GM21825 (cell line): ENCODE results near the gene RGS9.
"Not testable (repeated sequence)": the region's sequence is repeated elsewhere in the genome, so short reads cannot be mapped to it uniquely, and the experiment has no call there.

ENCODE experiments used
- ATAC-seq: cut with Tn5 transposase; IDR thresholded peaks from one replicate; pipeline ENCODE4 v1.9.1; 2021; ENCODE audit warnings: mild to moderate bottlenecking, moderate library complexity; ENCODE audit not compliant: unreplicated experiment

RGS9 gene

DNA sequence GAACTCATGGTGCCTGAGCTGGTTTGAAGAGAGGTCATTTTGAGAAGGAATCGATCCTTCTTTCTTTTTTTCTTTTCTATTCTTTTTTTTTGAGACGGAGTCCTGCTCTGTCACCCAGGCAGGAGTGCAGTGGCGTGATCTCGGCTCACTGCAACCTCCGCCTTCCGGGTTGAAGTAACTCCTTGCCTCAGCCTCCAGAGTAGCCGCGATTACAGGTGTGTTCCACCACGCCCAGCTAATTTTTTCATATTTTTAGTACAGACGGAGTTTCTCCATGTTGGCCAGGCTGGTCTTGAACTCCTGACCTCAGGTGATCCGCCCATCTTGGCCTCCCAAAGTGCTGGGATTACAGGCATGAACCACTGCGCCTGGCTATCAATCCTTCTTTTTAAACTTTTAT lies 43.1 kb downstream of the RGS9 start:
- ATAC-seq: not testable (repeated sequence)

DNA sequence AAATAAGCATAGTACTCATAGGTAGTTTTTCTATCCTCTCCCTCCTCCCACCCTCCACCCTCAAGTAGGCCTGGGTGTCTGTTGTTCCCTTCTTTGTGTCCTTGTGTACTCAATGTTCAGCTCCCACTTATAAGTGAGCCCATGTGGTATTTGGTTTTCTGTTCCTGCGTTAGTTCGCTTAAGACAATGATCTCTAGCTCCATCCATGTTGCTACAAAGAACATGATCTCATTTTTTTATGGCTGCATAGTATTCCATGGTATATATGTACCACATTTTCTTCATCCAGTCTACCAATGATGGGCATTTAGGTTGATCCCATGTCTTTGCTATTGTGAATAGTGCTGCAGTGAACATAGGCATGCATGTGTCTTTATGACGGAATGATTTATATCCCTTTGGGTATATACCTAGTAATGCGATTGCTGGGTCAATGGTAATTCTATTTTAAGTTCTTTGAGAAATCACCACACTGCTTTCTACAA lies 43.6 kb downstream of the RGS9 start:
- not testable (repeated sequence) for ATAC-seq

DNA sequence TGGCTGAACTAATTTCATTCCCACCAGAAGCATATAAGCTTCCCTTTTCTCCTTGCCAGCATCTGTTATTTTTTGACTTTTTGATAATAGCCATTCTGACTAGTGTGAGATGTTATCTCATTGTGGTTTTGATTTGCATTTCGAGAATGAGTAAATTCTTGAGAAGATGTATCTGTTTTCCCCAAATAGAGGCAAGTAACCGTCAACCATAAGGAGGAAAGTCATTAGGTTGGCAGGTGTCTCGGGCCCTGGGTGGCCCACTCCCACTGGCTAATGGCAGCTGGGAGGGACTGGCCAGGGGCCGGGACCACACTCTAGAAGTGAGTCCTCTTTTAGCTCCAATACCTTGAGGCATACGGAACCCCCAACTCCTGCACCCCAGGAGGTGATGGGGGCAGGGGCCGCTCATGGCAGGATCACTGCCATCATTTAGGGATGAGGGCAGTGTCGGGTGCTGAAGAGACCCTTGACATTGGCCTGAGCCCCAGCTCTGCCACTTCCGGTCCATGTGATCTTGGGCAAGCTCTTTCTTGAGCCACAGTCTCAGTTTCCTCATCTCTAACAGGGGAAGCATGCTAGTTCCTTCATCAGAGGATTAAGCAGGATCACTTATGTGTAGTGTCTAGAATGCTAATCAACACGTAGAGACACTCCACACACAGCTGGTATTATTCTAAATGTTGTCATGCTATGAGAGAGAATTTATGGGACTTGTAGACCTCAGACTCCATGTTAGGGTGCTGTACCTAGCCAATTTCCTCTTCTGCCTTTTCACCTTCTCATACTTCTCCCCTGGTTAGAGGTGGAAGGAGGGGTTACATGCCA lies 44.3 kb downstream of the RGS9 start:
- ATAC-seq: peak; percentile 49

DNA sequence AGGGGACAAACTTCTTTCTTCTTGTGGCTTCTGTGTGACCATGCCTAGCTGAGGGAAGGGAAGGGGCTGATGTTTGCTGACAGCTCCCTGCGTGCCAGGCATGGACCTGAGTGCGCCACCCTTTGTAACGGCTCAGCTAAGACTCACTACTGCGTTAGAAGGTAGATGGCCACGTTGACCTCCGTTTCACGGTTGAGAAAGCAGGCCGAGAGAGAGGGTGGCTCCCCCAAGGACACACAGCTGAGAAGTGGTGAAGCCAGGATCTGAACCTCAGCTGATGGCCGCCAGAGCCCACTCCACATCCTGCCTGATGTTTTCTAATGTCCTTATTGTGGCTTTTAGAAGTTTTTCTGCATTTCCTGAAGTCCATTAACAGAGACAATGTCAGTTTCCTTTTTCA lies 45.1 kb downstream of the RGS9 start:
- peak; percentile 42 for ATAC-seq

DNA sequence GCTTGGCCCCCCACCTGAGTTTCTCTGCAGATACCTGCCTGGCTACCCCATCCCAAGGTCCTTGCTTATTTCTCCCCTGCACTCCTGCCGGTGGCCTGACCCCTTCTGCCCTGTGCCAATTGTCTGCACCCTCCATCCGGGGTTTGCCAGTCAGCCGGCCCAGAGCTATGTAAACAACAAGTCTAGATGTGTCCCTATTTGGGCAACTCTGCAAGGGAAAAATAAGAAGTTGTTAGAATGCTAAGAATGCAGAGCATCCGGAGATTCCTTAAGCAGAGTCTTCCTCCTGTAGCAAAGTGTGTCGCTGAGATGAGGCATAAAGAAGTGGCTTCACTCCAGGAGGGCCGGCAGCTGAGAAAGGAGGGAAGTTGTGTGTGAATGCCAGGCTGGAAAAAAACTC lies 46.6 kb downstream of the RGS9 start:
- no peak for ATAC-seq

DNA sequence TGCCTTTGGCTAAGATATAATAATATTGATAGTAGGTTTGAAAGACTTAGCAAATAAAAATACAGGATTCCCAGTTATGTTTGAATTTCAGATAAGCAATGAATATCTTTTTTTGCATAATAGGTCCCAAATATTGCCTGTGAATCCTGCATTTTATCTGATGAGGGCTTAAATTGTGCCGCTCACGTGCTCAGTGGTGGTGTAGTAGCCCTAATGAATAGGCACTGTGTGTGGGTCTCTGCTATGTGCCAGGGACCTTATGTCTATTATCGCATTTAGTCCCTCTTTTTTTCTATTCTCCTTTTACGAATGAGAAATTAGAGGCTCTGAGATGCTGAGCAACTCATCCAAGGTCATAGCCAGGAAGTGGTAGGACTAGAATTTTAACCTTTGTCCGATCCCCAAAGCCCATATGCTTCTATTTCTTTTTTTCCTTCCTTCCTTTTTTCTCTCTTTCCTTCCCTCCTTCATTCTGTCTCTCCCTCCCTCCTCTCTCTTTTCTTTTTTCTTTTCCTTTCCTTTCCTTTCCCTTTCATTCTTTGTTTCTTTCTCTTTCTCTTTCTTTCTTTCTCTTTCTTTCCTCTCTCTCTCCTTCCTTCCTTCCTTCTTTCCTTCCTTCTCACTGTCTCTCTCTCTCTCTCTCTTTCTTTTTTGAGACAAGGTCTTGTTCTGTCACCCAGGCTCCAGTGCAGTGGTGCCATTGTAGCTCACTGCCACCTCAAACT lies 47.2 kb downstream of the RGS9 start:
- no peak for ATAC-seq

DNA sequence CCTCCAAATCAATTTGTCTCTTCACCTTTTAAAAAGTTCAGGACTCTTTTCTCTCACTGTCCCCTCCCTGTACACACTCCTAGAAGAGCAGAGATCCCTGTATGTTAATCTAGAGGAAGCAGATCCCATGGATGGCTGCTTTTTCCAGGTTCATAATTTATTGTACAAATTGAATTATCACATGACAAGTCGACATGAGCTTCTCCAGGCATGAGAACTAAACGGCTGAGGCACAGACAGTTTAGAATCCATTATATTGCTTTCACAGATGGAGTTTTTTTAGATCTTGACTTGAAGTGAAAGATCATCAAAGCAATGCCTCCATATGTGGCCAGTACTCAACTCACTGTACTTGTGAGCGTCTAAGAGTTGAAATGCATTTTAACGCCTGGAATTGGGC lies 47.9 kb downstream of the RGS9 start:
- ATAC-seq: no peak

DNA sequence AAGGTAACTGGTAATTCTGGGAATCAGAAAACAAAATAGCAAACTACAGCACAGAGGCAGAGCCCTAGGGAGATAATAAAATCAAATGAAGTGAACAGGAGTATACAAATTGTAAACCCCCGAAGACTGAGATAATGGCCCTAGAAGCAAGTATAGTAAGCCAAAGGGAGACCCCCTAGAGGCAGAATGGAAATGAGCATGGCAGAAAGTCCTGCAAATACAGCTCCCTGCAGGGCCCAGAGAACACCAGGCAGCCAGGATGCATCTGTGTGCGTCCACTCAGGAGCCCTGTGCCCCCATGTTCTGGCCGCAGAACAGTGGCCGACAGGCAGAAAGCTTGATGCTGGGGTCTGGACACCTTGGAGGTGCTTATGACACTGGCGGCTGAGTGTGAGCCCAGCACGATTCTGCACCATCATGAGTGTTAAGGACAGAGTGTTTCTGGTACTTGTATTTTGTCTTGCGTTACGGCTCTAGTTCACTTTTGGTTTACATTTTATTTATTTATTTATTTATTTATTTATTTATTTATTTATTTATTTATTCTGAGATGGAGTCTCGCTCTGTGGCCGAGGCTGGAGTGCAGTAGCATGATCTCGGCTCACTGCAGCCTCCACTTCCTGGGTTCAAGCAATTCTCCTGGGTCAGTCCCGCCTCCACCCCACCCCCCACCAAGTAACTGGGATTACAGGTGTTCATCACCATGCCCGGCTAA lies 48.7 kb downstream of the RGS9 start:
- no peak for ATAC-seq

DNA sequence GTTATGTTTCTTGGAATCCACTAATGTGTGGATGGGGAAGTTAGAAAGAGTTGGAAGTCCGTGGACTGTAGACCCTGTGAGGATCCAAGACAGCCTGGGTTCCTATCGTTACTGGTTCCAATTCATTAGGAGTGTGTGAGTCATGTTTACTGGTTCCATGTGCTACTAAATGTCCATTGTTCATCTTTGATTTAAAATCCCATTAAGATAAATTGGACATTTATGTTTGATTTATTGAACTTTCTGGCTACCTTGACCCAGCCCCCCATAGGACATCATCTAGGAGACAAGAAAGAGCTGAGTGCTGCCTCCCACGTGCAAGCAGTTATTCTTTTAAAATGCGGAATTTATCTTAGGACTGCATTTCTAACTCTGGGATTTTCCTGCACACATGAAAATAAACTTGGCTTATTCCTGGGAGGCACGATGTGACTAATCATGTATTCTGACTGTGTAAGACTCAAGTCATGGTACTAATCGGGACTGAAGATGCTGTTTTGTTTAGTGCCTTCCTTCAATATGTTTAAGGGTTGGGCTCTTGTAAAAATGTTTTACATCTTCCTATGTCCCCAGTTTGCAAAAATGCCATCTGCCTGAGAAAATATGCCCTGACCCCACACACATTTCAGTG lies 53.4 kb downstream of the RGS9 start:
- ATAC-seq: no peak

DNA sequence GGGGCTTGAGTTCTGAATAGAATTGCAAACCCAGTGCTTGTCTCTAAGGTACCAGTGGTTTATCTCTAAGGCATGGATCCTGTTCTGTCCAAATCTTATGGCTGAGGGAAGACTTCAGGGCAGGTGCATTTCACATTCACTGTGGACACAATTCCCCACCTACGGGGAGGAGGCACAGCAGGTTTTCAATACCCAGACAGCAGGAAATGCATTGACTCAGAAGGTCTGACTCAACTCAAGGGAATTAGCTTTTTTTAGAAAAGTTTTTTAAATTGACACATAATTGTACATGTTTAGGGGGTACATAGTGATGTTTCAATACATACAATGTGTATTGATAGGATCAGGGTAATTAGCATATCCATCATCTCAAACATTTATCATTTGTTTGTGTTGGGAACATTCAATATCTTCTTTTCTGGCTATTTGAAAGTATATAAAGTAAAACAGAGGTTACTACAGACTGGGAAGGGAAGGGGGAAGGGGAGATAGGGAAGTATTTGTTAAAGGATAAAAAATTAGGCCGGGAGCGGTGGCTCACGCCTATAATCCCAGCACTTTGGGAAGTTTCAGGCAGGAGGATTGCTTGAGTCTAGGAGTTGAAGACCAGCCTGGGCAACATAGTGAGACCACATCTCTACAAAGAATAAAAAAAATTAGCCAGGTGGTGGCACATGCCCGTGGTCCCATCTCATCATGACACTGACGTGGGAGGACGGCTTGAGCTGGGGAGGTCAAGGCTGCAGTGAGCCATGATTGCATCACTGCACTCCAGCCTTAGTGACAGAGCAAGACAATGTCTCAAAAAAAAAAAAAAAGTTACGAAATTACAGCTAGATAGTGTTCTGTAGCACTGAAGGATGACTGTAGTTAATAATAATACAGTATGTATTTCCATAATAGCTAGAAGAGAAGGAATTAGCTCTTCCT lies 54.9 kb downstream of the RGS9 start:
- no peak for ATAC-seq

DNA sequence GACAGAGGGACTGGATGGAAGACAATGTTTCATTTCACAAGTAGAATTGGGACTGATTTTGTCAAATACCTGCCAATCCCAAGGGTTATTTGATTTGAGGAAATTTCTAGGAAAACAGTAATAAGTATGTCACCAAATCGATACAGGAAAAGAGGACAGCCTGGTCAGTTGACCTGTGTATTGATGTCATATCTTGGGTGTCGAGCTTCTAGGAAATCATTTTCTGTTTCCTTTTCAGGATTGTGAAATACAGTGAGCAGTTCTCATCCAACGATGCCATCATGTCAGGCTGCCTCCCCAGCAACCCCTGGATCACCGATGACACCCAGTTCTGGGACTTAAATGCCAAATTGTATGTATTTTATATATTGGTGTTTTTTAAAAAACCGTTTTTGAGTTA lies 56.1 kb downstream of the RGS9 start:
- ATAC-seq: no peak

DNA sequence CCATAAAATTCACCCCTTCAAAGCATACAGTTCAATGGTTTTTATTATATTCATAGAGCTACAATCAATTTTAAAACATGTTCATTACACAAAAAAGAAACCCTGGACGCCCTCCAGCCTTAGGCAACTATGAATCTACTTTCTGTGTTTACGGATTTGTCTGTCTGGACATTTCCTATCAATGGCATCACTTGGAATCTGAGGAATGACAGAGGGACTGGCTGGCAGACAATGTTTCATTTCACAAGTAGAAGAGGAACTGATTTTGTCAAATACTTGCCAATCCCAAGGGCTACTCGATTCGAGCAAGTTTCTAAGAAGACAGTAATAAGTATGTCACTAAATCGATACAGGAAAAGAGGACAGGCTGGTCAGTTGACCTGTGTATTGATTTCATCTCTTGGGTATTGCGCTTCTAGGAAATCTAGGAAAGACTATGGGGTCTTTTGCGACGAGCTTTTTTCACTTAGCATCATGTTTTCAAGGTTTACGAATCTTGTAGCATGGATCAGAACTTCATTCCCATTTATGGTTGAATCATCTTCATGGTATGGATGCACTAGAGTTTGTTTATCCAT lies 56.6 kb downstream of the RGS9 start:
- ATAC-seq: no peak

DNA sequence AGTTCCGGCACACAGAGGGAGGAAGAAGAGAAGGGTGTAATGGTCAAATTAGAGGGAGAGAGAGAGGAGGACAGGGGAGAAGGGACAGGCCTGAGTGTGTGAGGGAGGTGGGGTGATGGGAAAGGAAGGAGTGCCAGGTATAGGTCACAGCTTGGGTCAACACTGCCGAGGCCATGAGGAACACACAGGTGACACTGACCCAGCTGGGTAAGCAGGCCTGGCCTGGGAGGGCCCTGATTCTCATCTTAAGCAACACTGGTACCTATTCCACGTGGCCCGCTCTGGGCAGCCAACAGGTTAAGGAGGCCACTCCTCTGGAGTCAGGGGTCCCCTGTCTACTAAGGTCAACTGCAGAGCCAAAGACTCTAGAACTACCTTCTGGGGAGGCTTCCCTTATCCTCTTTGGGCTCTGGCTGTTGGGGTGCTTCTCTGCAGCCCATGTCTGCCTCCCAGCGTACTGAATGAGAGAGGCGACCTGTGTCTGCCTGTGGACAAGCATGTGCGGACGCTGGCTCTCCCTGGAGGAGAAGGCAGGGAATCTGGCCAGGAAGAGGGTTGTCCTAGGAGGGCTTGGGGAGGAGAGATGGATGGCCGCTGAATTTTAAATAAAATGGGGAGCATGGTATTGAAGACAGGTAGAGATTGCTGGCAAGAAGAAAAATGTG lies 57.6 kb downstream of the RGS9 start:
- ATAC-seq: no peak

DNA sequence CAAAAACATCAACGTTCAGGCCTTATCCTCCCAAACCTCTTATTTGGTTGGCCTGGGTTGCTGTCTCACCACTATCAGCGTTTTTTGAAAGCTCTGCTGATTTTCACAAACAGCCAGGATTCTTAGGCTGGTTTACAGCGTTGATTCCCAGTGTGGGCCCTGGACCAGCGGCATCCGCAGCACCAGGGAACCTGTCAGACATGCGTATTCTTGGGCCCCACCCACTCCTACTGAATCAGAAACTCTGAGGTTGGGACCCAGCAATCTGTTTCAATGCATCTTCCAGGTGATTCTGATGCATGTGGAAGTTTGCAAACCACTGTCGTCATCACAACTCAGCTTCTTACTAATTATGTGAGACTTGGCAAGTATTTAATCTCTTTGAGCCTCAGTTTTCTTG lies 58.5 kb downstream of the RGS9 start:
- ATAC-seq: no peak

DNA sequence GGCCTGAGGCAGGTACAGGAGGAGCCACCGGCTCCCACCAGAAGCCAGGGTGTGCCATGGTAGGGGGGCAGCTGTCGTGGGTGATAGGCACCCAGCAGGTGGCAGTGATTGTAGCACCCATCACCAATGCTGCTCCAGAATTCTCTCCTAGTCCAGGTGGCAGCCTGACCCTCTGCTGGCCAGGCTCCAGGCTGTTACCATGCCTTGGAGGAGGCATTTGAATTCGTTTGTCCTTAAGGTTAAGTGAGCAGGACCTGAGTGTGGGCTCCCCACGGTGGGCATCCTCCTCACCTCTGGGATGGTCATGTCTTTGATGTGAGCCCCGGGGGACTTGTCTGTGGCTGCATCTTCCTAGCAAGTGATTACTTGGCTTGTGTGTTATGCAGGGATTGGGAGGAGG lies 59.4 kb downstream of the RGS9 start:
- no peak for ATAC-seq

DNA sequence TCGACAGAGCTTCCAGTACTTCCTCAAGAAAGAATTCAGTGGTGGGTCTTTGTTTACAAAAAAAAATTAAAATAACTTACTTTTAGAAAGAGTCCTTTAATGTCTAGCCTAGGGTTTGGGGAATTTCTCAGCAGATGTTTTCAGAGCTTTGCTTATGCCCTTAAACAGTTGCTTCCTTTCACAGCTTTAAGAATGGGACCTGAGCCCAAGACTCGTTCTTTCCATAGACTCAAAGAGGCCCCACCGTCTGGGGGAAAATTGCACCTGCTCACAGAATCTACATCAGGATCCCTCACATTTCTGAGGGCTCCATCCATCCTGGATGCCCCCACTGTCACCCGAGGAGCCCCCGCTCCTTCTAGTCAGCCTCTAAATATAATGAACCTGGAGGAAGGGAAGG lies 60.0 kb downstream of the RGS9 start:
- ATAC-seq: no peak

DNA sequence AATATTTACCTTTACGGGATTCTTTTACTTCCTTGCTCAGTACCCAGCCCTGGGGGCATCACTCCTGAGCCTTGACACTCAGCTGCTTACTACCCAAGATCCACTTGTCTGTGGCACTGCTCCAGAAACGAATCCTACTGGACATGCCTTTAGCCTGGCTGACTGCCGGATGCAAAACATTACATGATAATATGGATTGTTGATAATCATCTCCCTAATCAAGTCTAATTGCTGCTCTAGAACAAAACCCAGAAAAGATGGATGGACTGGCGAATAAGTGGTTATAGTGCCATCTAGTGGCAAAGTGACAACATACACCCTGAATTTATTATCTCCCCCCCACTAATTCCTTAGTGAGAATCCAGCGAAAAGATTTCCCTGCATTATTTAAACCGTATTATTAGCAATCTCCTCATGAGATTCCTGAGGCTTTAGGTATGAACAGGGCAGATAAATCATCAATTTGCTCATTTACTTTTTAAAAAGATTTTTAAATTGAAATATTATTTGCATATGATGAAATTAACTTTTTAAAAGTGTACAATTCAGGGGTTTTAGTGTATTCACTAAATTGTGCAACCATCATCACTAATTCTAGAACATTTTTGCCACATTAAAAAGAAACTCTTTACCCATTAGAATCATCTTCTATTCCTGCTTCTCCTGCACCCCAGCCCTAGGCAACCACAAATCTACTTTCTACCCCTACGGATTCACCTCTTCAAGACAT lies 61.6 kb downstream of the RGS9 start:
- ATAC-seq: no peak

DNA sequence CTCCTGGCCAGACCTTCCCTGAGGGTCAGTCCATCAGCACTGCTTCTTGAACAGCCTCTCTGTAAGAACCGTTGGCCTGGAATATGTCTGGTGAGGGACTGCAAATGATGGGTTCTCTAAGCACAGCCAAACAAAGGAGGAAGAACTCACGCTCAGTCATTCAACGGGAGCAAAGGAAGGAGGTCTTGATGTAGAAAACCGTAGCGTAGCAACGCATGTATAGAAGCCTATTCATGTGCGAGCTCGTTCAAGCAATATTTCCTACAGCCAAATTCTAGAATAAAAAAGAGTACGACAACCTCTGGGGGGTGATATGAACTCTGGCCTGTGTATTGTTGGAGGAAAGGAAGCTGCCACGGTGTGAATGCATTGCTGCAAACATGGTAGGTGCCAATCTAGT lies 64.2 kb downstream of the RGS9 start:
- ATAC-seq: no peak
